GM12878 (cell line): ENCODE results near the gene EXOC7. TPM values are rescaled to one million over a fixed set of nuclear protein-coding genes. Genes with fewer than 3 reads are reported as not detected.

Source experiments
- ATAC-seq: fragments of 200-7000 bp; cut with Tn5 transposase; 3 replicates; pipeline ENCODE4 v1.9.1; 2020; ENCODE audit warnings: mild to moderate bottlenecking, moderate library complexity
- BruUV-seq: library from RNA; stranded (reverse); fragments of 400-500 nt; replicated peaks from 2 replicates; lab custom pipeline; 2021; lab: Mats Ljungman, UMichigan
- CTCF ChIA-PET: fragments of 300-600 bp; sonication (Branson Sonifier 250); formaldehyde crosslinking; extraction: SDS; loops from one replicate; lab custom pipeline; 2021; ENCODE audit warnings: inconsistent platforms; lab: Yijun Ruan, JAX
- POLR2A ChIA-PET: fragments of 350-600 bp; formaldehyde crosslinking; extraction: SDS; loops from one replicate; lab custom pipeline; 2021; ENCODE audit warnings: inconsistent platforms; lab: Charles Lee
- RAD21 ChIA-PET: fragments of 300-600 bp; sonication (Branson Sonifier 250); formaldehyde crosslinking; loops from one replicate; lab custom pipeline; 2023; ENCODE audit warnings: antibody characterized with exemption; ENCODE audit not compliant: unreplicated experiment; lab: Charles Lee
- SMC1A ChIA-PET: fragments of 300-600 bp; sonication (Branson Sonifier 250); formaldehyde crosslinking; loops from one replicate; lab custom pipeline; 2023; ENCODE audit not compliant: unreplicated experiment, uncharacterized antibody; lab: Charles Lee
- DNase-seq: peaks from one replicate; pipeline ENCODE4 v3.0.0-alpha.2; 2011; ENCODE audit warnings: low read depth, low spot score
- FAIRE-seq: peaks from 3 replicates; lab custom pipeline; 2011; peaks lifted over from hg19 to GRCh38; lab: Jason Lieb, UNC
- H2AFZ ChIP-seq: 2 replicates; pipeline ENCODE4 v1.6.0; 2011; ENCODE audit warnings: low read depth, low read length, control low read depth; ENCODE audit not compliant: control insufficient read depth
- H3K27ac ChIP-seq: 2 replicates; pipeline ENCODE4 v1.5.1; 2011; ENCODE audit warnings: control low read depth; ENCODE audit not compliant: control insufficient read depth, insufficient read depth
- H3K27me3 ChIP-seq, 2 experiments: replicated peaks in 1 of 2; 2 replicates each; pipeline versions ENCODE4 v1.6.0 to v1.6.1; 2011; ENCODE audit warnings: low read length in 1 of 2; ENCODE audit not compliant: control insufficient read depth in 2 of 2, insufficient read depth in 2 of 2
- H3K36me3 ChIP-seq, 2 experiments: 2 replicates each; pipeline ENCODE4 v1.5.1; 2011; ENCODE audit warnings: low read length in 1 of 2; ENCODE audit not compliant: control insufficient read depth in 2 of 2, insufficient read depth in 2 of 2
- H3K4me1 ChIP-seq: 2 replicates; pipeline ENCODE4 v1.6.1; 2011; ENCODE audit warnings: mild to moderate bottlenecking, low read length, moderate library complexity, mixed read lengths; ENCODE audit not compliant: control insufficient read depth, insufficient read depth
- H3K4me2 ChIP-seq: 2 replicates; pipeline ENCODE4 v1.6.0; 2011; ENCODE audit warnings: control low read depth; ENCODE audit not compliant: control insufficient read depth, insufficient read depth
- H3K4me3 ChIP-seq: fragments of 200-600 bp; sonication (generic); 2 replicates; pipeline ENCODE4 v1.5.1; 2016
- H3K79me2 ChIP-seq: 2 replicates; pipeline ENCODE4 v1.6.0; 2011; ENCODE audit warnings: low read length; ENCODE audit not compliant: control insufficient read depth, insufficient read depth
- H3K9ac ChIP-seq: 2 replicates; pipeline ENCODE4 v1.8.0; 2011; ENCODE audit warnings: low read length, control low read depth, mixed read lengths; ENCODE audit not compliant: control insufficient read depth, insufficient read depth
- H3K9me3 ChIP-seq: replicated peaks from 3 replicates; pipeline ENCODE4 v1.5.1; 2011; ENCODE audit warnings: mild to moderate bottlenecking, low read length; ENCODE audit not compliant: control insufficient read depth, insufficient read depth
- H4K20me1 ChIP-seq: 2 replicates; pipeline ENCODE4 v1.6.0; 2011; ENCODE audit not compliant: control insufficient read depth, insufficient read depth
- ATF7 ChIP-seq: fragments of 450-650 bp; IDR thresholded peaks from 2 replicates; pipeline ENCODE4 v1.6.1; 2016; ENCODE audit warnings: low read depth, mild to moderate bottlenecking
- GABPA ChIP-seq: IDR thresholded peaks from 2 replicates; pipeline ENCODE4 v1.6.1; 2014; ENCODE audit warnings: antibody characterized with exemption, low read depth, mild to moderate bottlenecking, inconsistent platforms
- IKZF1 ChIP-seq: fragments of 450-650 bp; conservative IDR thresholded peaks from 2 replicates; pipeline ENCODE4 v1.6.1; 2017; ENCODE audit warnings: antibody characterized with exemption, mild to moderate bottlenecking
- SMAD5 ChIP-seq: IDR thresholded peaks from 2 replicates; pipeline ENCODE4 v1.6.1; 2016; ENCODE audit warnings: antibody characterized with exemption, low read depth
- STAT1 ChIP-seq: fragments of 450-650 bp; conservative IDR thresholded peaks from 2 replicates; pipeline ENCODE4 v1.6.1; 2014; ENCODE audit warnings: antibody characterized with exemption, mild to moderate bottlenecking
- YY1 ChIP-seq: IDR thresholded peaks from 2 replicates; pipeline ENCODE4 v1.6.1; 2011; ENCODE audit warnings: low read depth, mild to moderate bottlenecking, low read length
- ZNF622 ChIP-seq: fragments of 450-650 bp; IDR thresholded peaks from 2 replicates; pipeline ENCODE4 v1.6.1; 2017; ENCODE audit warnings: mild to moderate bottlenecking, inconsistent platforms
- WGBS: methylation state at CpG from one replicate; pipeline ENCODE4 v1.1.6; 2016; ENCODE audit warnings: low lambda C conversion rate; ENCODE audit not compliant: insufficient replicate concordance, insufficient coverage; ENCODE audit errors: missing lambda C conversion rate; 5-methylcytosine and 5-hydroxymethylcytosine counted together
- in situ Hi-C: fragments of 300-500 bp; cut with MboI; formaldehyde crosslinking; loops from 9 replicates; pipeline ENCODE4 v1.14.3; 2018; ENCODE audit warnings: mixed read lengths
- intact Hi-C: fragments of 100-400 bp; cut with micrococcal nuclease; formaldehyde crosslinking; loops from one replicate; pipeline ENCODE4 v1.14.2; 2022; ENCODE audit not compliant: unreplicated experiment
- polyA plus RNA-seq, 11 experiments: library from polyadenylated mRNA; depleted of rRNA in 4 of 11; unstranded in 6 of 11; stranded (reverse) in 5 of 11; fragments of >200 nt; fragmentation: Nextera tagmentation in 4 of 11; fragmentation: Illumina TruSeq in 1 of 11; extraction: Ambion mirVana in 4 of 11; extraction: Trizol in 1 of 11; gene quantifications; 1 replicate in 1 of 11; 2 replicates in 10 of 11; pipeline versions ENCODE4 v1.2.1 to v1.2.3, GENCODE V29; 2011 to 2016; ENCODE audit warnings: inconsistent platforms in 2 of 11, missing spikeins in 2 of 11, low read depth in 1 of 11
- total RNA-seq, 4 experiments: library from RNA; depleted of rRNA in 3 of 4; stranded (reverse); fragments of >200 nt in 3 of 4; fragmentation: Illumina TruSeq in 1 of 4; extraction: Trizol in 1 of 4; gene quantifications; 2 replicates each; pipeline versions ENCODE4 v1.2.1 to v1.2.3, GENCODE V29; 2013 to 2021
- TF ChIP-seq, protein P1 (sequence below): fragments of 450-650 bp; IDR thresholded peaks from 2 replicates; pipeline ENCODE4 v1.6.1; 2018; ENCODE audit warnings: mild to moderate bottlenecking, low read depth, moderate library complexity; ENCODE audit not compliant: partially characterized antibody
- TF ChIP-seq, protein P2 (sequence below): fragments of 450-650 bp; IDR thresholded peaks from 2 replicates; pipeline ENCODE4 v1.6.1; 2017; ENCODE audit warnings: borderline replicate concordance

EXOC7 gene
- total and polyA plus RNA-seq, 10 of the 15 experiments (the other 5 are each of a cell fraction or from before 2014, with no cell fraction given): 18.8 to 71.3 (median 48.2) TPM

GRCh38 chr17:76051561-76051960 is 52.0 kb downstream of the EXOC7 start:
- SMC1A ChIA-PET: no interaction called here
- H4K20me1 ChIP-seq: no peaks in the 10 kb centered on the region
- no TSS peak for BruUV-seq
- POLR2A ChIA-PET: no interaction called here
- H3K9me3 ChIP-seq: no peaks in the 10 kb centered on the region
- ATAC-seq: no peak
- no peak overlapping the region for H3K4me3 ChIP-seq
- H3K4me1 ChIP-seq: peaks cover 11% of the 10 kb centered on the region
- no peak for DNase-seq
- no peaks in the 10 kb centered on the region for H3K79me2 ChIP-seq
- CTCF ChIA-PET: interaction anchor here (0.9 kb wide), 1 partner anchor 55 kb away, joined by 3 read pairs; no protein-coding TSS in a partner anchor
- no peak overlapping the region for H3K4me2 ChIP-seq
- in situ Hi-C loops: no loop called here
- RAD21 ChIA-PET: no interaction called here
- peaks cover 22 to 39% of the 10 kb centered on the region in 2 experiments for H3K36me3 ChIP-seq
- no peak overlapping the region for H3K9ac ChIP-seq
- FAIRE-seq: no peak
- WGBS: 81% methylated on average over 6 of the region's 6 CpGs
- H3K27ac ChIP-seq: no peak overlapping the region
- intact Hi-C loops: no loop called here
- no peak for TF ChIP-seq IKZF1
- no peak for TF ChIP-seq GABPA
- TF ChIP-seq ZNF622: no peak
- no peak for TF ChIP-seq YY1
- TF ChIP-seq, protein P1, sequence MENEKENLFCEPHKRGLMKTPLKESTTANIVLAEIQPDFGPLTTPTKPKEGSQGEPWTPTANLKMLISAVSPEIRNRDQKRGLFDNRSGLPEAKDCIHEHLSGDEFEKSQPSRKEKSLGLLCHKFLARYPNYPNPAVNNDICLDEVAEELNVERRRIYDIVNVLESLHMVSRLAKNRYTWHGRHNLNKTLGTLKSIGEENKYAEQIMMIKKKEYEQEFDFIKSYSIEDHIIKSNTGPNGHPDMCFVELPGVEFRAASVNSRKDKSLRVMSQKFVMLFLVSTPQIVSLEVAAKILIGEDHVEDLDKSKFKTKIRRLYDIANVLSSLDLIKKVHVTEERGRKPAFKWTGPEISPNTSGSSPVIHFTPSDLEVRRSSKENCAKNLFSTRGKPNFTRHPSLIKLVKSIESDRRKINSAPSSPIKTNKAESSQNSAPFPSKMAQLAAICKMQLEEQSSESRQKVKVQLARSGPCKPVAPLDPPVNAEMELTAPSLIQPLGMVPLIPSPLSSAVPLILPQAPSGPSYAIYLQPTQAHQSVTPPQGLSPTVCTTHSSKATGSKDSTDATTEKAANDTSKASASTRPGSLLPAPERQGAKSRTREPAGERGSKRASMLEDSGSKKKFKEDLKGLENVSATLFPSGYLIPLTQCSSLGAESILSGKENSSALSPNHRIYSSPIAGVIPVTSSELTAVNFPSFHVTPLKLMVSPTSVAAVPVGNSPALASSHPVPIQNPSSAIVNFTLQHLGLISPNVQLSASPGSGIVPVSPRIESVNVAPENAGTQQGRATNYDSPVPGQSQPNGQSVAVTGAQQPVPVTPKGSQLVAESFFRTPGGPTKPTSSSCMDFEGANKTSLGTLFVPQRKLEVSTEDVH: no peak
- TF ChIP-seq, protein P2, sequence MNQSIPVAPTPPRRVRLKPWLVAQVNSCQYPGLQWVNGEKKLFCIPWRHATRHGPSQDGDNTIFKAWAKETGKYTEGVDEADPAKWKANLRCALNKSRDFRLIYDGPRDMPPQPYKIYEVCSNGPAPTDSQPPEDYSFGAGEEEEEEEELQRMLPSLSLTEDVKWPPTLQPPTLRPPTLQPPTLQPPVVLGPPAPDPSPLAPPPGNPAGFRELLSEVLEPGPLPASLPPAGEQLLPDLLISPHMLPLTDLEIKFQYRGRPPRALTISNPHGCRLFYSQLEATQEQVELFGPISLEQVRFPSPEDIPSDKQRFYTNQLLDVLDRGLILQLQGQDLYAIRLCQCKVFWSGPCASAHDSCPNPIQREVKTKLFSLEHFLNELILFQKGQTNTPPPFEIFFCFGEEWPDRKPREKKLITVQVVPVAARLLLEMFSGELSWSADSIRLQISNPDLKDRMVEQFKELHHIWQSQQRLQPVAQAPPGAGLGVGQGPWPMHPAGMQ: no peak
- no peak for TF ChIP-seq SMAD5
- TF ChIP-seq STAT1: no peak
- no peak for TF ChIP-seq ATF7
- TF ChIP-seq, all 136 proteins: peak for 0
- Histone ChIP-seq H3K27me3 (no peaks in the 10 kb centered on the region), H2AFZ (no peak overlapping the region)
